Body of pancreas (tissue), 4 donors: ENCODE data around the gene ITM2C.

ENCODE experiments used
- POLR2A ChIP-seq, 3 donors: fragments of 450-650 bp; IDR thresholded peaks; one replicate each; pipeline ENCODE4 v1.6.1; 2016; ENCODE audit warnings: antibody characterized with exemption in 3 of 3, mild to moderate bottlenecking in 2 of 3
- TF ChIP-seq, protein P1 (sequence below), 7 experiments: fragments of 450-650 bp in 4 of 7; fragments of 200-600 bp in 3 of 7; sonication (generic) in 3 of 7; IDR thresholded peaks; one replicate each; pipeline ENCODE4 v1.5.1; 2016 to 2019; ENCODE audit warnings: antibody characterized with exemption in 7 of 7

DNA sequence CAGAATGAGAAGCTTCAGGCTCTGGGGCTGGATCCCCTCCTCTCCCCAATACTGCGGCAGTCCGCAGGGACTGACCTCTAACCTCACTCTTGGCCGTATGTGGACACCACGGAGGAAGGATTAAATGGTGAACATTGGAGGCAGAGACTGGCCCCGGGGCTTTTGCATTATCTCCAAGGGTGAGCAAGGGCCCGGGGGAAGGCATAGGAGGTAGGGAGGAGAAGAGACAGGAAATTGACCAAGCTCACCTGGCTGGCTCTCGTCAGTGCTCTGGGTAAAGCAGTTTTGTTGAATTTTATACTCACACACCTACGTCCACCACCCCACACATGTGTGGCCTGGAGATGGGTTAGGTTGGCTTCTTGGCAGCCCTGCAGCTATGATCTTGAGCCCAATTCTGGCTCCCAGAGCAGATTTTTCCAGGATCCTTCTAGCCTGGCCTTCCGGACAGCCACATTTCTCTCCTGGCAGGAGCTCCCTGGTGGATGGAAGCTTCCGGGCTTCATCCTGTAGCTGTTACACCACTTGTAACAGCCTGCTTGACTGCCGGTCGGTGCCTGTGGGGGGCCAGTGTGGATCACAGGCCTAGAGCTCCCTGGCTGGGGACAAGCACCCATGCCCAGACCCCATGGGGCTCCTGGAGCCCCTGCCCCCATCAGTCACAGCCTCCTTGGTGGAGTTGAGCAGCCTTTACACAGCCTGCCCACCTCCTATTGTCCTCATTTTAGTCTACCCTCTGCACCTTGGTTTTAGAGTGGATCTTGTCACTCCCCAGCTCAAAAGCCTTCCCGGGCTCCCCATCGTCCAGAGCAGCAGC, 7.6 kb downstream of the ITM2C start:
- TF ChIP-seq, protein P1, sequence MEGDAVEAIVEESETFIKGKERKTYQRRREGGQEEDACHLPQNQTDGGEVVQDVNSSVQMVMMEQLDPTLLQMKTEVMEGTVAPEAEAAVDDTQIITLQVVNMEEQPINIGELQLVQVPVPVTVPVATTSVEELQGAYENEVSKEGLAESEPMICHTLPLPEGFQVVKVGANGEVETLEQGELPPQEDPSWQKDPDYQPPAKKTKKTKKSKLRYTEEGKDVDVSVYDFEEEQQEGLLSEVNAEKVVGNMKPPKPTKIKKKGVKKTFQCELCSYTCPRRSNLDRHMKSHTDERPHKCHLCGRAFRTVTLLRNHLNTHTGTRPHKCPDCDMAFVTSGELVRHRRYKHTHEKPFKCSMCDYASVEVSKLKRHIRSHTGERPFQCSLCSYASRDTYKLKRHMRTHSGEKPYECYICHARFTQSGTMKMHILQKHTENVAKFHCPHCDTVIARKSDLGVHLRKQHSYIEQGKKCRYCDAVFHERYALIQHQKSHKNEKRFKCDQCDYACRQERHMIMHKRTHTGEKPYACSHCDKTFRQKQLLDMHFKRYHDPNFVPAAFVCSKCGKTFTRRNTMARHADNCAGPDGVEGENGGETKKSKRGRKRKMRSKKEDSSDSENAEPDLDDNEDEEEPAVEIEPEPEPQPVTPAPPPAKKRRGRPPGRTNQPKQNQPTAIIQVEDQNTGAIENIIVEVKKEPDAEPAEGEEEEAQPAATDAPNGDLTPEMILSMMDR (IDR thresholded peaks at IDR 0.05): no peak
- TF ChIP-seq POLR2A (IDR thresholded peaks at IDR 0.05): no peak
